ENCODE results near the gene TCF7L1.

DNA sequence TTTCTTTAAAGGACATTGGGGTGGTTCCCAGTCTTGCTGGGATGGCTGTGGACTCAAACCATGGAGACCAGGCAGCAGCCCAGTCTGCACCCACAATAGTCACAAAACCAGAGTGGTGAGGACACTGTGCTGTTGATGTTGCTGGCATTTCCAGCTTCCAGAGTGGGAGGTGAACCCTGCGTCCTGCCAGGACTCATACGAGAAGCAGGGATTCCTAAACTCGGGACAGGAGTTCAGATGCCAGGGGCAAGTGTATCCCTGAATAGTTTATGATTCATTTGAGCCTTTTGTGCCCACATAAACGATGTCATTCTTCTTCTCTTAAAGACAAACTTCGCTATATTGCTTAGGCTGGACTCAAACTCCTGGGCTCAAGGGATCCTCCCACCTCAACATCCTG lies 62.8 kb downstream of the TCF7L1 start:
- TF ChIP-seq, protein P1, sequence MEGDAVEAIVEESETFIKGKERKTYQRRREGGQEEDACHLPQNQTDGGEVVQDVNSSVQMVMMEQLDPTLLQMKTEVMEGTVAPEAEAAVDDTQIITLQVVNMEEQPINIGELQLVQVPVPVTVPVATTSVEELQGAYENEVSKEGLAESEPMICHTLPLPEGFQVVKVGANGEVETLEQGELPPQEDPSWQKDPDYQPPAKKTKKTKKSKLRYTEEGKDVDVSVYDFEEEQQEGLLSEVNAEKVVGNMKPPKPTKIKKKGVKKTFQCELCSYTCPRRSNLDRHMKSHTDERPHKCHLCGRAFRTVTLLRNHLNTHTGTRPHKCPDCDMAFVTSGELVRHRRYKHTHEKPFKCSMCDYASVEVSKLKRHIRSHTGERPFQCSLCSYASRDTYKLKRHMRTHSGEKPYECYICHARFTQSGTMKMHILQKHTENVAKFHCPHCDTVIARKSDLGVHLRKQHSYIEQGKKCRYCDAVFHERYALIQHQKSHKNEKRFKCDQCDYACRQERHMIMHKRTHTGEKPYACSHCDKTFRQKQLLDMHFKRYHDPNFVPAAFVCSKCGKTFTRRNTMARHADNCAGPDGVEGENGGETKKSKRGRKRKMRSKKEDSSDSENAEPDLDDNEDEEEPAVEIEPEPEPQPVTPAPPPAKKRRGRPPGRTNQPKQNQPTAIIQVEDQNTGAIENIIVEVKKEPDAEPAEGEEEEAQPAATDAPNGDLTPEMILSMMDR (IDR thresholded peaks at IDR 0.05 in 4 of 5, conservative IDR thresholded peaks at IDR 0.05 in 1 of 5) = no peak
- no peak for TF ChIP-seq POLR2A (IDR thresholded peaks at IDR 0.05)
